Measurements from ENCODE around the gene SOWAHD.

DNA sequence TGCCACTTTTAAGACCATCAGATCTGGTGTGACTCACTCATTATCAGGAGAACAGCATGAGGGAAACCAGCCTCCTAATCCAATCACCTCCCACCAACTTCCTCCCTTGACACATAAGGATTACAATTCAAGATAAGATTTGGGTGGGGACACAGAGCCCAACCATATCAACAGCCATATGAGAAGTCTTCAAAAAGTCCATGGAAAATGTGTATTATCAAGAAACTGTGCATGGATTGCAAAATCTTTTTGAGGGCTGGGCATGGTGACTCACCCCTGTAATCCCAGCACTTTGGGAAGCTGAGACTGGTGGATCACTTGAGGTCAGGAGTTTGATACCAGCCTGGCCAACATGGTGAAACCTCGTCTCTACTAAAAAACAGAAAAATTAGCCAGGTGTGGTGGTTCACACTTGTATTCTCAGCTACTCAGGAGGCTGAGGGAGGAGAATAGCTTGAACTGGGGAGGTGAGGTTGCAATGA, 50.8 kb downstream of the SOWAHD start:
- TF ChIP-seq POLR2A (IDR thresholded peaks at IDR 0.05; ENCODE audit: low read length): no peak
- TF ChIP-seq GATA1 (IDR thresholded peaks at IDR 0.05; ENCODE audit: low read depth, low read length): no peak

Data from erythroblast (primary cell).